Measurements from ENCODE around the gene ADSS1.

- TF ChIP-seq, protein P1, sequence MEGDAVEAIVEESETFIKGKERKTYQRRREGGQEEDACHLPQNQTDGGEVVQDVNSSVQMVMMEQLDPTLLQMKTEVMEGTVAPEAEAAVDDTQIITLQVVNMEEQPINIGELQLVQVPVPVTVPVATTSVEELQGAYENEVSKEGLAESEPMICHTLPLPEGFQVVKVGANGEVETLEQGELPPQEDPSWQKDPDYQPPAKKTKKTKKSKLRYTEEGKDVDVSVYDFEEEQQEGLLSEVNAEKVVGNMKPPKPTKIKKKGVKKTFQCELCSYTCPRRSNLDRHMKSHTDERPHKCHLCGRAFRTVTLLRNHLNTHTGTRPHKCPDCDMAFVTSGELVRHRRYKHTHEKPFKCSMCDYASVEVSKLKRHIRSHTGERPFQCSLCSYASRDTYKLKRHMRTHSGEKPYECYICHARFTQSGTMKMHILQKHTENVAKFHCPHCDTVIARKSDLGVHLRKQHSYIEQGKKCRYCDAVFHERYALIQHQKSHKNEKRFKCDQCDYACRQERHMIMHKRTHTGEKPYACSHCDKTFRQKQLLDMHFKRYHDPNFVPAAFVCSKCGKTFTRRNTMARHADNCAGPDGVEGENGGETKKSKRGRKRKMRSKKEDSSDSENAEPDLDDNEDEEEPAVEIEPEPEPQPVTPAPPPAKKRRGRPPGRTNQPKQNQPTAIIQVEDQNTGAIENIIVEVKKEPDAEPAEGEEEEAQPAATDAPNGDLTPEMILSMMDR (IDR thresholded peaks at IDR 0.05) = no peak
- TF ChIP-seq POLR2A (IDR thresholded peaks at IDR 0.05) = no peak
- TF ChIP-seq EP300 (IDR thresholded peaks at IDR 0.05) = no peak
These were observed 41.9 kb upstream of the ADSS1 start for GRCh38 chr14:104682107-104682593.
